Measurements from ENCODE around the gene ATP13A4.
A peak's percentile ranks its signal among the peaks of the same experiment; 100 is the strongest.

Gene ATP13A4

DNA sequence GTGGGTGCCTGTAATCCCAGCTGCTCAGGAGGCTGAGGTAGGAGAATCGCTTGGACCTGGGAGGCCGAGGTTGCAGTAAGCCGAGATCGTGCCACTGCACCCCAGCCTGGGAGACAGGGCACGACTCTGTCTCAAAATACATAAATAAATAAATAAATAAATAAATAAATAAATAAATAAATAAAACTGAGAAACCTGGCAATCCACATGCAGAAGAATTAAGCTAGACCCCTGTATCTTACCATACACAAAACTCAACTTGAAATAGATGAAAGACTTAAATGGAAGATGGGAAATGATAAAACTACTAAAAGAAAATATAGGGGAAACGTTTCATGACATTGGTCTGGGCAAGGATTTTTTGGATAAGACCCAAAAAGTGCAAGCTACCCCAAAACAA lies 58.0 kb downstream of the ATP13A4 start:
- Histone ChIP-seq H2AFZ (no peak overlapping the region), H3K4me3 (ENCODE audit: low read depth, low read length) (no peak overlapping the region), H3K4me2 (ENCODE audit: low read length) (no peak overlapping the region), H3K9ac (no peak overlapping the region), H3K27ac (no peak overlapping the region), H3K79me2 (peaks cover 5% of the 10 kb centered on the region), H3K9me3 (ENCODE audit: control insufficient read depth, low read length) (no peaks in the 10 kb centered on the region), H3K27me3 (ENCODE audit: control insufficient read depth, insufficient read depth, low read length) (no peaks in the 10 kb centered on the region), H3K36me3 (ENCODE audit: control insufficient read depth, insufficient read depth, low read length) (peaks cover 6% of the 10 kb centered on the region), H3K4me1 (peaks cover 4% of the 10 kb centered on the region)
- TF ChIP-seq CTCF (IDR thresholded peaks at IDR 0.05), result no peak

DNA sequence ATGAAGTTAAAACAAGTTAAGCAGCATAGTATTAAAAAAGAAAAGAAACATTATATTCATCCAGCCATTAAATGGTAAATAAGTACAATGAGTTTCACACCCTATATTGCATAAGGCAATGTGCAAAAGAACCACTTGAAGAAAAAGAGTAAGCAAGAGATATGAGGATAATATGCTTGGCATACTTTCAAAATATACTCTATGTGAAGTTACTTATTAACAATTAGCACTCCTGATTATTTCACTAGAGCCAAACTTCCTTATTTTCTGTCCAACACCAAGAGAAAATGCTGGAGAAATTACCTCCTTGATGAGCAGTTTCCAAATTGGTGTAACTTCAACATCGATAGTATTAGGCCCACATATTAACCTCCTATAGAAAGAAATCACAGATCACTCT lies 63.7 kb downstream of the ATP13A4 start:
- peak overlapping the region; percentile 48 for H3K4me2 ChIP-seq (ENCODE audit: low read length)
- H3K9me3 ChIP-seq (ENCODE audit: control insufficient read depth, low read length), result no peaks in the 10 kb centered on the region
- H3K79me2 ChIP-seq, result no peaks in the 10 kb centered on the region
- H3K27ac ChIP-seq, result peak overlapping the region; percentile 92
- peak overlapping the region; percentile 47 for H2AFZ ChIP-seq
- TF ChIP-seq CTCF (IDR thresholded peaks at IDR 0.05), result no peak
- no peaks in the 10 kb centered on the region for H3K27me3 ChIP-seq (ENCODE audit: control insufficient read depth, insufficient read depth, low read length)
- H3K4me3 ChIP-seq (ENCODE audit: low read depth, low read length), result peak overlapping the region; percentile 13
- H3K4me1 ChIP-seq, result peaks cover 27% of the 10 kb centered on the region
- no peak overlapping the region for H3K9ac ChIP-seq
- H3K36me3 ChIP-seq (ENCODE audit: control insufficient read depth, insufficient read depth, low read length), result peaks cover 6% of the 10 kb centered on the region

GRCh38 chr3:193490580-193490979 lies 64.1 kb downstream of the ATP13A4 start:
- no peaks in the 10 kb centered on the region for H3K27me3 ChIP-seq (ENCODE audit: control insufficient read depth, insufficient read depth, low read length)
- H3K4me3 ChIP-seq (ENCODE audit: low read depth, low read length), result peak overlapping the region; percentile 13
- H2AFZ ChIP-seq, result peak overlapping the region; percentile 58
- H3K27ac ChIP-seq, result peak overlapping the region; percentile 92
- H3K9ac ChIP-seq, result no peak overlapping the region
- peak overlapping the region; percentile 48 for H3K4me2 ChIP-seq (ENCODE audit: low read length)
- TF ChIP-seq CTCF (IDR thresholded peaks at IDR 0.05), result no peak
- H3K79me2 ChIP-seq, result no peaks in the 10 kb centered on the region
- peaks cover 6% of the 10 kb centered on the region for H3K36me3 ChIP-seq (ENCODE audit: control insufficient read depth, insufficient read depth, low read length)
- peaks cover 27% of the 10 kb centered on the region for H3K4me1 ChIP-seq
- no peaks in the 10 kb centered on the region for H3K9me3 ChIP-seq (ENCODE audit: control insufficient read depth, low read length)

GRCh38 chr3:193489949-193490348 lies 64.7 kb downstream of the ATP13A4 start:
- peaks cover 27% of the 10 kb centered on the region for H3K4me1 ChIP-seq
- no peaks in the 10 kb centered on the region for H3K9me3 ChIP-seq (ENCODE audit: control insufficient read depth, low read length)
- H2AFZ ChIP-seq, result peak overlapping the region; percentile 58
- peaks cover 6% of the 10 kb centered on the region for H3K36me3 ChIP-seq (ENCODE audit: control insufficient read depth, insufficient read depth, low read length)
- peak overlapping the region; percentile 92 for H3K27ac ChIP-seq
- no peaks in the 10 kb centered on the region for H3K79me2 ChIP-seq
- peak overlapping the region; percentile 13 for H3K4me3 ChIP-seq (ENCODE audit: low read depth, low read length)
- no peak for TF ChIP-seq CTCF (IDR thresholded peaks at IDR 0.05)
- no peak overlapping the region for H3K9ac ChIP-seq
- peak overlapping the region; percentile 48 for H3K4me2 ChIP-seq (ENCODE audit: low read length)
- no peaks in the 10 kb centered on the region for H3K27me3 ChIP-seq (ENCODE audit: control insufficient read depth, insufficient read depth, low read length)

DNA sequence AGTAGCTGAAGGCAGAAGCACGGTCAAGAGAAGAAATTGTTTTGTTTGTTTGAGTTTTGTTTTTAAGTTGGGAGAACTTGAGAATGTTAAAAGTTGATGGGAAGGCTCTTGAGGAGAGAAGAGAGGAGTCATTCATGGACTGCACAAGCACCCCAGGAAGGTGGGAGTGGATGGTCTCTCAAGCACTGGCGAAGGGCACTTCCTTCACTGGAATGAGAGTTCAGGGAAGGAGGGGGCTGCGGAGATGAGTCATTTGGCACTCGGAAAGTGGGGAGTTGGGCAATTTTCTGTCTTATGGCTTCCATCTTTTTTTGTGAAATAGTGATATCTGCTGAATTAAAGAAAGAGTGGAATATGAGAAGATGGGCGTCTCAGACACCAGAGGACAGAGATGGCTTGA lies 66.0 kb downstream of the ATP13A4 start:
- no peak for TF ChIP-seq CTCF (IDR thresholded peaks at IDR 0.05)
- H3K4me2 ChIP-seq (ENCODE audit: low read length), result no peak overlapping the region
- no peak overlapping the region for H2AFZ ChIP-seq
- no peak overlapping the region for H3K4me3 ChIP-seq (ENCODE audit: low read depth, low read length)
- H3K36me3 ChIP-seq (ENCODE audit: control insufficient read depth, insufficient read depth, low read length), result no peaks in the 10 kb centered on the region
- no peaks in the 10 kb centered on the region for H3K79me2 ChIP-seq
- no peaks in the 10 kb centered on the region for H3K27me3 ChIP-seq (ENCODE audit: control insufficient read depth, insufficient read depth, low read length)
- peaks cover 27% of the 10 kb centered on the region for H3K4me1 ChIP-seq
- H3K9me3 ChIP-seq (ENCODE audit: control insufficient read depth, low read length), result no peaks in the 10 kb centered on the region
- H3K27ac ChIP-seq, result no peak overlapping the region
- H3K9ac ChIP-seq, result no peak overlapping the region
